Kidney (tissue), 14 donors: ENCODE results near the gene PGC. TPM values are rescaled to one million over a fixed set of nuclear protein-coding genes. Genes with fewer than 3 reads are reported as not detected.

Experiments
- DNase-seq, 5 donors: peaks; one replicate each; pipeline ENCODE4 v3.0.0-alpha.2; 2013 to 2020
- FAIRE-seq: peaks from 2 replicates; lab custom pipeline; 2012; peaks lifted over from hg19 to GRCh38; lab: Jason Lieb, UNC
- H3K27ac ChIP-seq, 2 donors: one replicate each; pipeline ENCODE4 v1.7.0; 2013; ENCODE audit warnings: low read depth in 2 of 2, low read length in 2 of 2, inconsistent platforms in 1 of 2
- H3K27me3 ChIP-seq: one replicate; pipeline ENCODE4 v1.7.1; 2013; ENCODE audit warnings: low read length, inconsistent platforms; ENCODE audit not compliant: control insufficient read depth, insufficient read depth
- H3K36me3 ChIP-seq, 3 donors: one replicate each; pipeline versions ENCODE4 v1.7.0 to v1.7.1; 2013; ENCODE audit warnings: low read length in 3 of 3, control low read depth in 1 of 3, inconsistent platforms in 1 of 3; ENCODE audit not compliant: insufficient read depth in 3 of 3, control insufficient read depth in 2 of 3
- H3K4me1 ChIP-seq, 3 donors: one replicate each; pipeline versions ENCODE4 v1.7.0 to v1.7.1; 2013; ENCODE audit warnings: low read length in 3 of 3, inconsistent platforms in 1 of 3, low read depth in 1 of 3; ENCODE audit not compliant: control insufficient read depth in 2 of 3, insufficient read depth in 2 of 3
- H3K4me3 ChIP-seq, 3 donors: one replicate each; pipeline versions ENCODE4 v1.7.0 to v1.8.1; 2013; ENCODE audit warnings: low read length in 3 of 3, control low read depth in 1 of 3, inconsistent platforms in 1 of 3
- H3K9ac ChIP-seq, 3 donors: one replicate each; pipeline versions ENCODE4 v1.7.0 to v1.7.1; 2013; ENCODE audit warnings: low read length in 3 of 3, control low read depth in 1 of 3, inconsistent platforms in 1 of 3
- H3K9me3 ChIP-seq, 3 donors: one replicate each; pipeline versions ENCODE4 v1.7.0 to v1.7.1; 2013; ENCODE audit warnings: low read length in 3 of 3, control low read depth in 1 of 3, inconsistent platforms in 1 of 3; ENCODE audit not compliant: control insufficient read depth in 2 of 3, insufficient read depth in 1 of 3
- CTCF ChIP-seq: IDR thresholded peaks from 3 replicates; pipeline ENCODE4 v1.5.1; 2012; ENCODE audit warnings: mild to moderate bottlenecking, moderate library complexity, borderline replicate concordance; ENCODE audit not compliant: insufficient read depth; ENCODE audit errors: extremely low read depth
- intact Hi-C: fragments of 100-400 bp; cut with DNase I; formaldehyde crosslinking; loops from one replicate; pipeline ENCODE4 v1.11.1; 2022
- polyA plus RNA-seq: library from polyadenylated mRNA; stranded (reverse); fragments of 350-450 nt; fragmentation: Illumina TruSeq; extraction: RNeasy Lipid Tissue Mini Kit (QIAGEN cat#74804); gene quantifications from one replicate; pipeline ENCODE4 v1.2.3, GENCODE V29; 2014; ENCODE audit warnings: low read depth, low replicate concordance; ENCODE audit not compliant: insufficient read depth
- total RNA-seq: library from RNA; stranded (reverse); fragmentation: NEBNext Ultra II Directional; extraction: Animal tissue kit (Norgen Biotek cat#: 25700); gene quantifications from one replicate; pipeline ENCODE4 v1.2.1, GENCODE V29; 2021
- donor health status: control.
- donor health status: control.
- donor health status: control.
- donor health status: control.
- donor health status: control.
- donor health status: DM: yes; HTN: yes; CAD: no.
- donor health status: Normal renal cell carcinoma (clear cell type).

PGC gene
- total and polyA plus RNA-seq, 2 donors from 2014 or later, result 0.39 TPM; not detected in 1

GRCh38 chr6:41736186-41736733 is 10.9 kb downstream of the PGC start:
- Histone ChIP-seq H3K27me3 (no peaks in the 10 kb centered on the region), H3K4me3 (peak overlapping the region in 2 of 3 donors; percentile 19 to 30), H3K27ac (no peak overlapping the region), H3K4me1 (peaks cover 0 to 22% (median 11%) of the 10 kb centered on the region in 3 donors), H3K9me3 (no peaks in the 10 kb centered on the region), H3K9ac (no peak overlapping the region), H3K36me3 (no peaks in the 10 kb centered on the region)
- peak in 2 of 5 donors; percentile 30 to 55 for DNase-seq
- intact Hi-C loops, result no loop called here
- no peak for TF ChIP-seq CTCF
- FAIRE-seq, result no peak

- H3K9ac ChIP-seq, result peak within 1 kb of the TSS in 2 of 3 donors; percentile 55 to 61
- FAIRE-seq, result no peak
Measured at GRCh38 chr6:41735427-41736185, 11.6 kb downstream of the PGC start, which contains the start of gene TFEB. Gene TFEB (minus strand): TSS chr6:41735608. CDS start chr6:41691213, 44,395 bp downstream.

GRCh38 chr6:41734666-41735426 is 12.4 kb downstream of the PGC start:
- Histone ChIP-seq H3K27ac (peak overlapping the region; percentile 98), H3K36me3 (no peaks in the 10 kb centered on the region), H3K27me3 (no peaks in the 10 kb centered on the region), H3K4me1 (peaks cover 0 to 32% (median 17%) of the 10 kb centered on the region in 3 donors), H3K4me3 (peak overlapping the region; percentile 11 to 59 (median 48)), H3K9ac (peak overlapping the region in 2 of 3 donors; percentile 55 to 61), H3K9me3 (no peaks in the 10 kb centered on the region)
- intact Hi-C loops, result no loop called here
- no peak for TF ChIP-seq CTCF
- FAIRE-seq (no peak), DNase-seq (peak; percentile 72 to 95 (median 89))

More at GRCh38 chr6:41735427-41736185, 11.6 kb downstream of the PGC start, which contains the start of gene TFEB:
- H3K27me3 ChIP-seq, result no peaks in the 10 kb centered on the region
- peak within 1 kb of the TSS; percentile 98 for H3K27ac ChIP-seq
- H3K36me3 ChIP-seq, result no peaks in the 10 kb centered on the region
- DNase-seq, result peak; percentile 94 to 97 (median 95)
- peaks cover 0 to 27% (median 12%) of the 10 kb centered on the region in 3 donors for H3K4me1 ChIP-seq
- no peaks in the 10 kb centered on the region for H3K9me3 ChIP-seq
- intact Hi-C loops, result no loop called here
- TF ChIP-seq CTCF, result peak; percentile 94
- peak within 1 kb of the TSS; percentile 11 to 59 (median 48) for H3K4me3 ChIP-seq
